Spleen (tissue), 7 donors: ENCODE results near the gene ZDHHC7.

Experiments used
- POLR2A ChIP-seq, 3 donors: fragments of 450-650 bp; IDR thresholded peaks; one replicate each; pipeline ENCODE4 v1.5.1; 2017; ENCODE audit warnings: antibody characterized with exemption in 3 of 3, mild to moderate bottlenecking in 1 of 3
- TF ChIP-seq, protein P1 (sequence below), 11 experiments: fragments of 200-600 bp in 7 of 11; fragments of 450-650 bp in 4 of 11; sonication (generic) in 4 of 11; IDR thresholded peaks in 8 of 11; conservative IDR thresholded peaks in 3 of 11; 1 replicate in 7 of 11; 2 replicates in 4 of 11; pipeline versions ENCODE4 v1.4.0 to v1.8.0; 2016 to 2021; ENCODE audit warnings: antibody characterized with exemption in 11 of 11, inconsistent platforms in 4 of 11, mild to moderate bottlenecking in 1 of 11
- donor health status: DM: no; HTN: no; CAD: no; lungs with moderate emphysema.
- donor health status: DM: no; HTN: no; CAD: no.
- donor health status: DM: no; HTN: no; CAD: no.

DNA sequence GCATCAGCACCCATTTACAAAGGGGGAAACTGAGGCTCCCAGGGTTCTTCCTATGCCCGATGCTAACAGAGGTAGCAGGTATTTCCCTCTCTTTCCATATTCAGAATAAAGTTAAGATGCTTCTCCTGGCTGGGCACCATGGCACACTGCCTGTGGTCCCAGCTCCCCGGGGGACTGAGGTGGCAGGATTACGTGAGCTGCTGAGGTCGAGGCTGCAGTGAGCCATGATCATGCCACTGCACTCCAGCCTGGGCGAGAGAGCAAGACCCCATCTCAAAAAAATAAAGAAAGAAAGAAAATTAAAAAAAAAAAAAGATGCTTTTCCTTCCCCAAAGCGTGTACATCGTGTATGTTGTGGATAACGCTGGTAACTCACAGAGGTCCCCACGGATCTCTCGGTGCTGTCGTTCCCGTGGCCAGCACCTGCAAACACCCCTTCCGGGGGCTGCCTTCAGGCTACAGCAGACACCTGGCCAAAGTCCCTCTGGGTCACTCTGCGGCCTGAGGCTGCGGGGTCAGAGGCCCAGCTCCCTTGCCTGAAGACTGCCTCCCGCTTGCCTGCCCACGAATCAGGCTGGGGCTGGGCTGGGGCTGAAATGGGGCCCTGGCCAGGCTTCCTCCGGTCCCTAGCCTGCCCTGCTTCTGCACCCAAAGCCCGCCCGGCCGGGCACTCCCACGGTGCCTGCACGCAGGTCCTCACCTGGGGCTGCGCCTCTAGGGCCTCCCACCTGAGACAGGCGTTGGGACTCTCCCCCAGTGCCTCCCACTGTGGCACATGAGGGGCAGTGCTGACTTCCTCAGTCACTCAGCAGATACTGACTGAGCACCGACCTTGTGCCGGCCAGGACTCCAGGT is 63.1 kb downstream of the ZDHHC7 start:
- TF ChIP-seq, protein P1, sequence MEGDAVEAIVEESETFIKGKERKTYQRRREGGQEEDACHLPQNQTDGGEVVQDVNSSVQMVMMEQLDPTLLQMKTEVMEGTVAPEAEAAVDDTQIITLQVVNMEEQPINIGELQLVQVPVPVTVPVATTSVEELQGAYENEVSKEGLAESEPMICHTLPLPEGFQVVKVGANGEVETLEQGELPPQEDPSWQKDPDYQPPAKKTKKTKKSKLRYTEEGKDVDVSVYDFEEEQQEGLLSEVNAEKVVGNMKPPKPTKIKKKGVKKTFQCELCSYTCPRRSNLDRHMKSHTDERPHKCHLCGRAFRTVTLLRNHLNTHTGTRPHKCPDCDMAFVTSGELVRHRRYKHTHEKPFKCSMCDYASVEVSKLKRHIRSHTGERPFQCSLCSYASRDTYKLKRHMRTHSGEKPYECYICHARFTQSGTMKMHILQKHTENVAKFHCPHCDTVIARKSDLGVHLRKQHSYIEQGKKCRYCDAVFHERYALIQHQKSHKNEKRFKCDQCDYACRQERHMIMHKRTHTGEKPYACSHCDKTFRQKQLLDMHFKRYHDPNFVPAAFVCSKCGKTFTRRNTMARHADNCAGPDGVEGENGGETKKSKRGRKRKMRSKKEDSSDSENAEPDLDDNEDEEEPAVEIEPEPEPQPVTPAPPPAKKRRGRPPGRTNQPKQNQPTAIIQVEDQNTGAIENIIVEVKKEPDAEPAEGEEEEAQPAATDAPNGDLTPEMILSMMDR (IDR thresholded peaks at IDR 0.05 in 8 of 11, conservative IDR thresholded peaks at IDR 0.05 in 3 of 11), result no peak
- no peak for TF ChIP-seq POLR2A (IDR thresholded peaks at IDR 0.05)
